Measurements from ENCODE around the gene UBE2N.

The UBE2N gene

GRCh38 chr12:93441617-93442410 is at the start of gene UBE2N:
Gene UBE2N, minus strand, starts transcription at chr12:93441947. Its CDS starts 63 bp downstream, at chr12:93441884.
- peak; percentile 95 for DNase-seq (ENCODE audit: low read depth)

DNA sequence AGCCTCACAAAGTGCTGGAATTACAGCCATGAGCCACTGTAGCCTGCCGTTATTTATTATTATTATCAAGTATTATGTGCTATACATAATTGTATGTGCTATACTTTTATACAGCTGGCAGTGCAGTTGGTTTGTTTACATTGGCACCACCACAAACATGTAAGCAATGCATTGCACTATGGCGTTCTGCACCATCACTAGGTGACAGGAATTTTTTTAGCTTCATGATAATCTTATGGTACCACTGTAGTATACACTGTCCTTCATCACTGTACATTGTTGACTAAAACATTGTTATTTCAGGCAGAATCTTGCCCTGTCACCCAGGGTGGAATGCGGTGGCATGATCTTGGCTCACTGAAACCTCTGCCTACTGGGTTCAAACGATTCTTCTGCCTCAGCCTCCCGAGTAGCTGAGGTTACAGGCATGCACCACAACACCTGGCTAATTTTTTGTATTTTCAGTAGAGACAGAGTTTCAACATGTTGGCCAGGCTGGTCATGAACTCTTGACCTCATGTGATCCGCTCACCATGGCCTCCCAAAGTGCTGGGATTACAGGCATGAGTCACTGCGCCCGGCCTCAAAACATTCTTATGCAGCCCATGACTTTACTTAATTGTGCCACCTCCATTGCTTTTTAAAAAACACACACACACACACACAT is 42.7 kb upstream of the UBE2N start:
- DNase-seq (ENCODE audit: low read depth) = no peak

DNA sequence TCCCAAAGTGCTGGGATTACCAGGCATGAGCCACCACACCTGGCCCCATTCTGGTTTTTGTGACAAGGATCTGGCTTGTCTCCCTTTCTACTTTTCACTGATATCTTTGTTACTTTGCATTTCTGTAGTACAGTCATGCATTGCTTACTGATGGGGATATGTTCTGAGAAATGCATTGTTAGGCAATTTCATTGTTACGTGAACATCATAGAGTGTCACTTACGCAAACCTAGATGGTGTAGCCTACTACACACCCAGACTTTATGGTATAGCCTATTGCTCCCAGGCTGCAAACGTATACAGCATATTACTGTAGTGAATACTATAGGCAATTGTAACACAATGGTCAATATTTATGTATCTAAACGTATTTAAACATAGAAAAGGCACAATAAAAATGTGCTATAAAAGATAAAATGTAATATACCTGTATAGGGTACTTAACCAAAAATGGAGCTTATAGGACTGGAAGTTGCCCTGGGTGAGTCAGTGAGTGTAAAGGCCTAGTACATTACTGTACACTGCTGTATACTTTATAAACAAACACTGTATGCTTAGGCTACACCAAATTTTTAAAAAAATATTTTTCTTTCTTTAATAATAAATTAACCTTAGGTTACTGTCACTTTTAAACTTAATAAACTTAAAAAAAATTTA is 41.5 kb upstream of the UBE2N start:
- DNase-seq (ENCODE audit: low read depth) = no peak

GRCh38 chr12:93482721-93483120 is 41.0 kb upstream of the UBE2N start:
- no peak for DNase-seq (ENCODE audit: low read depth)

DNA sequence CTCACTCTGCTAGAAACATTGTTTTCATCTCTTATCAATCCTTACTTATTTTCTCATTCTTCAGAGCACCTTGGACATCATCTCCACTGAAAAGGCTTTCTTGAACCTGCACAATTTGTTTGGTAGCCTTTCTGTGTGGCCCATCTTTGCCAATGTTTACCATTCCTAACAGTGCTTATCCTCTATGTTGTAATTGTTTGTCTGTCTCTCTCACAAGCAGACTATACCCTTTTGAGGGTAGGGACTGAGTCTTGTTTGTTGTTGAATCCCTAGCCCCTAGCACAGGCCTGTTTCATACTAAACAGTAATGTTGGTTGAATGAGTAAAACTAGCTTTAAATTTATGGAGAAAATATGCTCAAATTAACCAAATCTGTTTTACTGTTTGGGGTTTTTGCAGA is 34.8 kb upstream of the UBE2N start:
- no peak for DNase-seq (ENCODE audit: low read depth)

DNA sequence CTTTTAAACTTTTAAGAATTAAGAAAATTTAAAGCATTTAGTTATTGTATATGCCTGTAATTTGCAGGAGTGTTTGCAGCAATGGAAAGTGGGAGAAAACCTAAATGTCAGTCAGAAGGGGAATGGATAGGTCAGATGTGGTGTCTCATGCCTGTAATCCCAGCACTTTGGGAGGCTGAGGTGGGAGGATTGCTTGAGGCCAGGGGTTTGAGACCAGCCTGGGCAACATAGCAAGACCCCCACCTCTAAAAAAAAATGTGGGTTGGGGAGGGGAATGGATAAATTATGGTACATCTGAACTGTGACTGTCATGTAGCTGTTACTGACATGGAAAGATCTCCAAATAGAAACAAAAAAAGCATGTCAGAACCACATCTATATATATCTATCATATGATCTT is 27.6 kb upstream of the UBE2N start:
- no peak for DNase-seq (ENCODE audit: low read depth)

DNA sequence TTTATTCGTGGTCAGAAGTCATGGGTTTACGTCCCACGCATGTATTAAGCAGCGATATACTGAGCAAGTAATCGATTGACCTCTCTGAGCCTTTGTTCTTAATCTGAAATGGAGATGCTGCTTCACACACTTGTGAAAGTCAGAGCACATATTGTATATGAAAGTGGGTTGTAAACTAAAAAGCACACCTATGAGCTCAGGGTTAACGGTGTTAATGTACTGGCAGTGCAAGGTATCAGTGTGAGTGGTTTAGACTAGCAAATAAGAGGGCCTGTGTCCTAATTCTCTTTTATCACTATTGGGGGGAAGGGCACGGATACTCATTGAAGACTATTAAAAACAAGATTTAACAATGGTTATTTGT is 26.2 kb upstream of the UBE2N start:
- DNase-seq (ENCODE audit: low read depth) = no peak

- peak; percentile 88 for DNase-seq (ENCODE audit: low read depth)
Observed at GRCh38 chr12:93467351-93468007, 25.7 kb upstream of the UBE2N start, which contains the start of gene MRPL42. Gene MRPL42, plus strand, starts transcription at chr12:93467514. Its CDS starts 1,772 bp downstream, at chr12:93469286.

DNA sequence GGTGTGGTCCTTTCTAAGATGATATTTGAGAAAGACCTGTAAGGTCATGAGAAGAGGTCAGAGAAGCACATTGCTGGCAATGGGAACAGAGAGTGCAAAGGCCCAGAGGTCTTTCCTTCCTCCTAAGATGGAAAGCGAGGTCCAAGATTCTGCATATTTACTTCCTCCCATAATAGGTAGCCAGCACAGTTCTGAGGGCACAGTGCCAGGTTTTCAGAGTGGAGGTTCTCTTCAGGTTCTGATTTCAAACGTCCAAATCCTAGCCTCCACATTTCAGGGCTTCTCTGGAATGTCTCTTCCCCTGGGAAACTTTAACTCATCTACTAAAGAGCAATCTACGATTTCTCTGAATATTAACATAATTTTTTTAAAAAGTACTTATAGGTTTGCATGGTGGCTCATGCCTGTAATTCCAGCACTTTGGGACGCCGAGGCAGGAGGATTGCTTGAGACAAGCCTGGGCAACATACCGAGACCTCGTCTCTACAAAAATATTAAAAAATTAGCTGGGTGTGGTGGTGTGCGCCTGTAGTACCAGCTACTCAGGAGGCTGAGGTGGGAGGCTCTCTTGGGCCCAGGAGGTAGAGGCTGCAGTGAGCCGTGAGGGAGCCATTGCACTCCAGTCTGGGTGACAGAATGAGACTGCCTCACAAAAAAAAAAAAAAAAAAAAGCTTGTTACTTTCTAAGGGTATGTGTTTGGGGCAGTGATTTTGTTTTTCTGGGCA is 25.0 kb upstream of the UBE2N start:
- DNase-seq (ENCODE audit: low read depth) = no peak

DNA sequence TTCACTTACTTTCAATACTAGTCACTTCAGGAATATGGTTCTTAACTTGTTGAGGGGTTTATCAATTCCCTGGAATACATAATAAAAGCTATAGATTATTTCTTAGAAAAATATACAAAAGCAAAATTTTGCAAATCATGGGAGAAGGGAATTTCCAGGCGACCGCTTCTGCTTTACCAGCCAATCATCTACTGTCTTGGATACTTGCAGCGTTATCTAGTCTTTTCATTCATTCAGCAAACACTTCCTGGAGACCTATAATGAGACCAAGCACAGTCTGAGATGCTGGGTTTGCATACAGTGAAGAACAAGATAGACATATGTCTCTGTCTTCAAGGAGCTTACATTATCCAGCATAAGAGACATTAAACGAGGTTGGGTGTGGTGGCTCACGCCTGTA is 24.1 kb upstream of the UBE2N start:
- DNase-seq (ENCODE audit: low read depth) = no peak

DNA sequence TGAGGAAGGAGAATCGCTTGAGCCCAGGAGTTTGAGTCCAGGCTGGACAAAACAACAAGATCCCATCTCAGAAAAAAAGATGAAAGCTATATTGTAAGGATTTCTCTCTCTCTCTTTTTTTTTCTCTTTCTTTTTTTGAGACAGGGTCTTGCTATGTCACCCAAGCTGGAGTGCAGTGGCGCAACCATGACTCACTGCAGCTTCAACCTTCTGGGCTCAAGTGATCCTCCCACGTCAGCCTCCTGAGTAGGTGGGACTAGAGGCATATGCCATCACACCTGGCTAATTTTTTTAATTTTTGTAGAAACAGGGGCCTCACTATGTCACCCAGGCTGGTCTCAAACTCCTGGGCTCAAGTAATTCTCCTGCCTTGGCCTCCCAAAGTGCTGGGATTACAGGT is 19.8 kb upstream of the UBE2N start:
- DNase-seq (ENCODE audit: low read depth) = no peak

- DNase-seq (ENCODE audit: low read depth) = no peak
Observed at GRCh38 chr12:93460902-93461301, 19.2 kb upstream of the UBE2N start.

- DNase-seq (ENCODE audit: low read depth) = no peak
Observed at GRCh38 chr12:93460003-93460402, 18.3 kb upstream of the UBE2N start.

GRCh38 chr12:93459097-93459496 is 17.4 kb upstream of the UBE2N start:
- DNase-seq (ENCODE audit: low read depth) = no peak

DNA sequence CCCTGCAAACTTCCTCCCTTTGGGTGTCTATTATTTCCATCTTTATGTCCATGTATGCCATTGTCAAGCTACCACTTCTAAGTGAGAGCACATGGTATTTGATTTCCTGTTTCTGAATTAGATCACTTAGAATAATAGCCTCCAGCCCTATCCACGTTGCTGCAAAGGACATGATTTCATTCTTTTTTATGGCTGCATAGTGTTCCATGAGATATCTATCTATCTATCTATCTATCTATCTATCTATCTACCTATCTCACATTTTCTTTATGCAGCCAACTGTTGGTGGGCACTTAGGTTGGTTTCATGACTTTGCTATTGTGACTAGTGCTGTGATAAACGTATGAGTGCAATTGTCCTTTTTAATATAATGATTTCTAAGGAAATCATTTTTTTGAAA is 14.3 kb upstream of the UBE2N start:
- DNase-seq (ENCODE audit: low read depth) = no peak

- no peak for DNase-seq (ENCODE audit: low read depth)
Observed at GRCh38 chr12:93453633-93454032, 11.9 kb upstream of the UBE2N start.

- DNase-seq (ENCODE audit: low read depth) = no peak
Observed at GRCh38 chr12:93451423-93452158, 9.8 kb upstream of the UBE2N start.

- no peak for DNase-seq (ENCODE audit: low read depth)
Observed at GRCh38 chr12:93449277-93449676, 7.5 kb upstream of the UBE2N start.

DNA sequence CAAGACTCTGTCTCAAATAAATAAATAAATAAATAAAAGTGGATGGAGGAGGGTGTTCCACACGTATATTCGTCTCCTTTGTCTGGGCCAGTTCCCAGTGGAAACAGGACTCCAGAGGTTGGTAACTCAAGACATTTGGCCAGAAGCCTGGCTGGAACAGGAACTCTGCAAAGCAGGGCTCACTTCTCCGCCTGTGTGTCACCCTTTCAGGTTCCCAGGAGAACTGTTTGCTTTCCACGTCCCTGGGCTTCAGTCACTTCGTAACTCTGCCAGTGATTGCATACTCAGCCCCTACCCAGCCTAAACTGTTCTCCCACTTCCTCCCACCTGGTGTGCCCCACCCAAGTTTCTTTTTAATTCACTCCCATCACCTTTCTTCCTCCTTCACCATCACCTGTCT is 7.0 kb upstream of the UBE2N start:
- no peak for DNase-seq (ENCODE audit: low read depth)

GRCh38 chr12:93447555-93448290 is 6.0 kb upstream of the UBE2N start:
- no peak for DNase-seq (ENCODE audit: low read depth)

GRCh38 chr12:93443576-93443975 is 1.8 kb upstream of the UBE2N start:
- no peak for DNase-seq (ENCODE audit: low read depth)

Data from activated gamma-delta T cell treated with anti-CD3 and anti-CD28 coated beads, Interleukin-2, amount 50 U/mL, for 16 hours (primary cell).